HCT116 (cell line): Measurements from ENCODE around the gene RRBP1.

Source experiments
- CTCF ChIP-seq, 3 experiments: fragments of 200-600 bp in 1 of 3; sonication (generic) in 1 of 3; IDR thresholded peaks in 2 of 3; conservative IDR thresholded peaks in 1 of 3; 2 replicates each; pipeline ENCODE4 v1.5.1; 2012 to 2017; ENCODE audit warnings: low read depth in 2 of 3, low read length in 2 of 3, antibody characterized with exemption in 1 of 3, borderline replicate concordance in 1 of 3, control low read depth in 1 of 3, mild to moderate bottlenecking in 1 of 3, mixed read lengths in 1 of 3, mixed run types in 1 of 3, moderate library complexity in 1 of 3; ENCODE audit not compliant: insufficient read depth in 1 of 3
- REST ChIP-seq: IDR thresholded peaks from 2 replicates; pipeline ENCODE4 v1.6.1; 2012; ENCODE audit warnings: low read depth
- SP1 ChIP-seq: IDR thresholded peaks from 2 replicates; pipeline ENCODE4 v1.6.1; 2012; ENCODE audit warnings: low read depth
- YY1 ChIP-seq: IDR thresholded peaks from 2 replicates; pipeline ENCODE4 v1.6.1; 2011; ENCODE audit warnings: low read length, low read depth, moderate library complexity, mild to moderate bottlenecking; ENCODE audit not compliant: insufficient replicate concordance; ENCODE audit errors: extremely low read depth
- ZBTB33 ChIP-seq: IDR thresholded peaks from 2 replicates; pipeline ENCODE4 v1.6.1; 2011; ENCODE audit warnings: mild to moderate bottlenecking, low read length, moderate library complexity; ENCODE audit not compliant: insufficient replicate concordance; ENCODE audit errors: extremely low read depth

GRCh38 chr20:17593902-17594301 lies 88.1 kb downstream of the RRBP1 start:
- TF ChIP-seq YY1 (no peak), CTCF (IDR thresholded peaks at IDR 0.05 in 2 of 3, conservative IDR thresholded peaks at IDR 0.05 in 1 of 3; ENCODE audit: borderline replicate concordance in 1 of 3, insufficient read depth in 1 of 3, low read depth in 2 of 3, low read length in 2 of 3) (no peak), ZBTB33 (no peak), REST (no peak), SP1 (no peak)
